ENCODE results near the gene ARHGAP1. TPM values are rescaled to one million over a fixed set of nuclear protein-coding genes. Genes with fewer than 3 reads are reported as not detected.
A peak's percentile ranks its signal among the peaks of the same experiment; 100 is the strongest.

Gene ARHGAP1
- polyA plus RNA-seq, 2 of the 4 experiments (the other 2 are of a cell fraction): 17.2 to 35.2 TPM

DNA sequence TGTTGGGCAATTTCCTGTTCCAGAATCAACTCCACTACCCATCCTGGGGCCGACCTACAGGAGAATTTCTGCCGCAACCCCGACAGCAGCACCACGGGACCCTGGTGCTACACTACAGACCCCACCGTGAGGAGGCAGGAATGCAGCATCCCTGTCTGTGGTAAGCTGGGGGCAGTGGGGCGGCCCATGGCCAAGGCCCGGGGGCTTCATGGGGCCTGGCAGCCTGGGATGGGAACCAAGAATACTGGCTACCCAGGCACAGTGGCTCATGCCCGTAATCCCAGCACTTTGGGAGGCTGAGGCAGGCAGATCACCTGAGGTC, 22.9 kb upstream of the ARHGAP1 start:
- CTCF ChIA-PET: interaction anchor here (1.0 to 1.4 kb wide), 2 partner anchors 9 to 22 kb away, joined by 3 to 4 read pairs; partner anchors contain the start of gene ZNF408
- peaks cover 15% of the 10 kb centered on the region for H3K4me1 ChIP-seq
- H3K27ac ChIP-seq: no peak overlapping the region
- no peak overlapping the region for H3K4me3 ChIP-seq
- FAIRE-seq (no peak), DNase-seq (ENCODE audit: low read depth in 1 of 2, low spot score in 1 of 2) (no peak), ATAC-seq (no peak)
- no peak for TF ChIP-seq BHLHE40 (IDR thresholded peaks at IDR 0.05; ENCODE audit: low read depth, low read length)
- TF ChIP-seq, protein P1, sequence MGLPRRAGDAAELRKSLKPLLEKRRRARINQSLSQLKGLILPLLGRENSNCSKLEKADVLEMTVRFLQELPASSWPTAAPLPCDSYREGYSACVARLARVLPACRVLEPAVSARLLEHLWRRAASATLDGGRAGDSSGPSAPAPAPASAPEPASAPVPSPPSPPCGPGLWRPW (IDR thresholded peaks at IDR 0.05): no peak
- WGBS (ENCODE audit: missing lambda C conversion rate): 100% methylated on average over 6 of the region's 8 CpGs
- POLR2A ChIA-PET: no interaction called here
- no peak overlapping the region for H3K4me2 ChIP-seq
- no peaks in the 10 kb centered on the region for H3K9me3 ChIP-seq

DNA sequence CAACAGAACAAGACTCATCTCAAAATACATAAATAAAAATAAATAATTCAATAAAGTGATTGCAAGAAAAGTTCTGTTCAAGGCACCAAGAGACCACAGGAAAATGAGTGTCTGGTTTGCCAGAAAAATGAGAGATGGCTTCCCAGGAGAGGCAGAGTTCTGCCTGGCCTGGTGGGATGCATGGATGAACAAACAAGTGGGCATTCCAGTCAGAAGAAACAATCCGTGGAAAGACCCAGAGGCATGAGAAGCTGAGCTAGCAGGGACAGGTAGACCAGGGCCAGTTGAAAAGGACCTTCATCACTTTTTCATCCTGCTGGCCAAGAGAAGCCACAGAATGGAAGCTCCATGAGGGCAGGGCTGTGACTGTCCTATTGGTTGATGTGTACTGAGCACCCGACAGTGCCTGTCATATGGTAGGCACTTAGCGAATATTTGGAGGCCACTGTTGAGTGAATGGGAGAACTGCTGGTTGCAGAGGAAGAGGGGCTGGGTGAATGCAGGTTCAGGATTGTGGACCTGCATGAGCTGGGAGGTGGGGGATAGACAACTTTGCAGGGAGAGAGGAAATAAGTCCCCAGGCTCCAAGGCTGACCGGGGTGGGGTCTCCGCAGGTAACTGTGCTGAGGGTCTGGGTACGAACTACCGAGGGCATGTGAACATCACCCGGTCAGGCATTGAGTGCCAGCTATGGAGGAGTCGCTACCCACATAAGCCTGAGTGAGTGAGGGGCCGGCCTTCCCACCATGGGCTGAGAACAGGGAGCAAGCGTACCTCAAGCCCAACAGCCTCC, 22.3 kb upstream of the ARHGAP1 start:
- peaks cover 20% of the 10 kb centered on the region for H3K4me1 ChIP-seq
- TF ChIP-seq, protein P2, sequence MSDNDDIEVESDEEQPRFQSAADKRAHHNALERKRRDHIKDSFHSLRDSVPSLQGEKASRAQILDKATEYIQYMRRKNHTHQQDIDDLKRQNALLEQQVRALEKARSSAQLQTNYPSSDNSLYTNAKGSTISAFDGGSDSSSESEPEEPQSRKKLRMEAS (IDR thresholded peaks at IDR 0.05): no peak
- TF ChIP-seq KDM5A (IDR thresholded peaks at IDR 0.05) (no peak), ZSCAN20 (CRISPR knock-in tag; IDR thresholded peaks at IDR 0.05) (no peak), CHD2 (IDR thresholded peaks at IDR 0.05; ENCODE audit: low read length, partially characterized antibody) (no peak), CBX2 (IDR thresholded peaks at IDR 0.05; ENCODE audit: borderline replicate concordance, low read depth) (no peak), RARB (CRISPR knock-in tag; IDR thresholded peaks at IDR 0.05) (no peak), ESRRA (IDR thresholded peaks at IDR 0.05; ENCODE audit: borderline replicate concordance, low read length) (no peak), ZC3H11A (IDR thresholded peaks at IDR 0.05) (no peak), KDM1A (IDR thresholded peaks at IDR 0.05; ENCODE audit: low read depth) (no peak), HOXB5 (CRISPR knock-in tag; IDR thresholded peaks at IDR 0.05) (no peak), BHLHE40 (IDR thresholded peaks at IDR 0.05; ENCODE audit: low read depth, low read length) (no peak), CHD4 (IDR thresholded peaks at IDR 0.05; ENCODE audit: borderline replicate concordance) (no peak)
- TF ChIP-seq, protein P3, sequence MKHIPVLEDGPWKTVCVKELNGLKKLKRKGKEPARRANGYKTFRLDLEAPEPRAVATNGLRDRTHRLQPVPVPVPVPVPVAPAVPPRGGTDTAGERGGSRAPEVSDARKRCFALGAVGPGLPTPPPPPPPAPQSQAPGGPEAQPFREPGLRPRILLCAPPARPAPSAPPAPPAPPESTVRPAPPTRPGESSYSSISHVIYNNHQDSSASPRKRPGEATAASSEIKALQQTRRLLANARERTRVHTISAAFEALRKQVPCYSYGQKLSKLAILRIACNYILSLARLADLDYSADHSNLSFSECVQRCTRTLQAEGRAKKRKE (CRISPR knock-in tag; IDR thresholded peaks at IDR 0.05; ENCODE audit: low read depth): no peak
- no peaks in the 10 kb centered on the region for H3K9me3 ChIP-seq
- DNase-seq (ENCODE audit: low read depth in 1 of 2, low spot score in 1 of 2): no peak
- 95% methylated on average over 11 of the region's 11 CpGs for WGBS (ENCODE audit: missing lambda C conversion rate)
- H3K4me2 ChIP-seq: no peak overlapping the region
- H3K4me3 ChIP-seq: no peak overlapping the region
- CTCF ChIA-PET: interaction anchor here (1.0 to 1.4 kb wide), 2 partner anchors 10 to 22 kb away, joined by 3 to 4 read pairs; partner anchors contain the start of gene ZNF408
- no peak for ATAC-seq
- H3K27ac ChIP-seq: no peak overlapping the region; a peak in 1 of 6 replicates
- FAIRE-seq: no peak
- POLR2A ChIA-PET: no interaction called here

DNA sequence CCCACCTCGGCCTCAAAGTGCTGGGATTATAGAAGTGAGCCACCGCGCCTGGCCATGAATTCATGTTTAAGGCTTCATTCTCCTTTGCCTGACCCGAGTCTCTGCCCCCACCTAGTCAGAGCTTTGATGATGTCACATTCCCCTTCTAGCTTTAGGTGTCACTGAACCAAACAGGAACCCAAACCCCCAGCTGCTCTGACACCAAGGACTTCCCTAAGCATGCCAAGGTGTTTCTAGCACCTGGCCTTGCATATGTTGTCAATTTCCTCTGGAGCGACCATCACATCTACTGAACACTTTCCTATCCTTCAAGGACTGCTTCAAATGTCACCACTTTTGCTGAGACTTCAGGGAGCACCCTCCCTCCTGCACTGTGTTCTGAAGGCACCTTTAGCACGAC, 20.9 kb upstream of the ARHGAP1 start:
- H3K4me3 ChIP-seq: no peak overlapping the region
- H3K9me3 ChIP-seq: no peaks in the 10 kb centered on the region
- no peak overlapping the region for H3K4me2 ChIP-seq
- TF ChIP-seq NPAS2 (CRISPR knock-in tag; IDR thresholded peaks at IDR 0.05; ENCODE audit: borderline replicate concordance) (no peak), FOSL2 (IDR thresholded peaks at IDR 0.05) (no peak), FOSL2 (CRISPR knock-in tag; IDR thresholded peaks at IDR 0.05) (no peak), JUN (IDR thresholded peaks at IDR 0.05) (no peak), MAZ (IDR thresholded peaks at IDR 0.05; ENCODE audit: borderline replicate concordance, low read depth, low read length) (no peak), ESRRA (IDR thresholded peaks at IDR 0.05; ENCODE audit: borderline replicate concordance, low read length) (no peak), HOXA7 (CRISPR knock-in tag; IDR thresholded peaks at IDR 0.05) (no peak), ZFP36 (IDR thresholded peaks at IDR 0.05; ENCODE audit: borderline replicate concordance, partially characterized antibody) (no peak), EP300 (IDR thresholded peaks at IDR 0.05) (no peak), SMC3 (IDR thresholded peaks at IDR 0.05) (no peak), EHF (CRISPR knock-in tag; IDR thresholded peaks at IDR 0.05) (no peak)
- TF ChIP-seq, protein P4, sequence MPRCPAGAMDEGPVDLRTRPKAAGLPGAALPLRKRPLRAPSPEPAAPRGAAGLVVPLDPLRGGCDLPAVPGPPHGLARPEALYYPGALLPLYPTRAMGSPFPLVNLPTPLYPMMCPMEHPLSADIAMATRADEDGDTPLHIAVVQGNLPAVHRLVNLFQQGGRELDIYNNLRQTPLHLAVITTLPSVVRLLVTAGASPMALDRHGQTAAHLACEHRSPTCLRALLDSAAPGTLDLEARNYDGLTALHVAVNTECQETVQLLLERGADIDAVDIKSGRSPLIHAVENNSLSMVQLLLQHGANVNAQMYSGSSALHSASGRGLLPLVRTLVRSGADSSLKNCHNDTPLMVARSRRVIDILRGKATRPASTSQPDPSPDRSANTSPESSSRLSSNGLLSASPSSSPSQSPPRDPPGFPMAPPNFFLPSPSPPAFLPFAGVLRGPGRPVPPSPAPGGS (IDR thresholded peaks at IDR 0.05): no peak
- TF ChIP-seq, protein P3 (CRISPR knock-in tag; IDR thresholded peaks at IDR 0.05; ENCODE audit: low read depth): no peak
- peaks cover 33% of the 10 kb centered on the region for H3K4me1 ChIP-seq
- ATAC-seq (no peak), DNase-seq (ENCODE audit: low read depth in 1 of 2, low spot score in 1 of 2) (no peak), FAIRE-seq (no peak)
- H3K27ac ChIP-seq: peak overlapping the region in 1 of 2 experiments; percentile 25; a peak in 2 of 6 replicates
- POLR2A ChIA-PET: no interaction called here
- 93% methylated on average over 6 of the region's 6 CpGs for WGBS (ENCODE audit: missing lambda C conversion rate)
- CTCF ChIA-PET: interaction anchor here (1.1 kb wide), 1 partner anchor 11 kb away, joined by 4 read pairs; no protein-coding TSS in a partner anchor
